Kidney tubule cell (primary cell): Measurements from ENCODE around the gene PSMD13.

Experiments used
- DNase-seq: peaks from one replicate; pipeline ENCODE4 v3.0.0-alpha.2; 2018; ENCODE audit warnings: low spot score

PSMD13 gene

DNA sequence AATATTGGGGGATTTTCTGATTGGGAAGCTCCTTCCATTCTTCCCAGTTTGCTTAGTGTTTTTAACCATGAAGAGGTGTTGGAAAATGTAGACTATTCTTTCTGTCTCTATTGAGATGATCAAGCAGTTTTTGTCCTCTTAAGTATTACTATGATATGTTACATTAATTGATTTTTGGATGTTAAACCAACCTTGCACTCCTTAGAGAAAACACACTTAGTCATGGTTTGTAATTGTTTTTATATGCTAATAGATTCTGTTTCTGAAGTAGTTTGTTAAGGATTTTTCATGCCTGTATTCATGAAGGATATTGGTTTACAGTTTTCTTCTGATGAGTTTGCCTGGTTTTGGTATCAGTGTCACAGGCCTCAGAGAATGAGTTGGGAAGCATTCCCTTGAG lies 39.4 kb downstream of the PSMD13 start:
- DNase-seq, result no peak

DNA sequence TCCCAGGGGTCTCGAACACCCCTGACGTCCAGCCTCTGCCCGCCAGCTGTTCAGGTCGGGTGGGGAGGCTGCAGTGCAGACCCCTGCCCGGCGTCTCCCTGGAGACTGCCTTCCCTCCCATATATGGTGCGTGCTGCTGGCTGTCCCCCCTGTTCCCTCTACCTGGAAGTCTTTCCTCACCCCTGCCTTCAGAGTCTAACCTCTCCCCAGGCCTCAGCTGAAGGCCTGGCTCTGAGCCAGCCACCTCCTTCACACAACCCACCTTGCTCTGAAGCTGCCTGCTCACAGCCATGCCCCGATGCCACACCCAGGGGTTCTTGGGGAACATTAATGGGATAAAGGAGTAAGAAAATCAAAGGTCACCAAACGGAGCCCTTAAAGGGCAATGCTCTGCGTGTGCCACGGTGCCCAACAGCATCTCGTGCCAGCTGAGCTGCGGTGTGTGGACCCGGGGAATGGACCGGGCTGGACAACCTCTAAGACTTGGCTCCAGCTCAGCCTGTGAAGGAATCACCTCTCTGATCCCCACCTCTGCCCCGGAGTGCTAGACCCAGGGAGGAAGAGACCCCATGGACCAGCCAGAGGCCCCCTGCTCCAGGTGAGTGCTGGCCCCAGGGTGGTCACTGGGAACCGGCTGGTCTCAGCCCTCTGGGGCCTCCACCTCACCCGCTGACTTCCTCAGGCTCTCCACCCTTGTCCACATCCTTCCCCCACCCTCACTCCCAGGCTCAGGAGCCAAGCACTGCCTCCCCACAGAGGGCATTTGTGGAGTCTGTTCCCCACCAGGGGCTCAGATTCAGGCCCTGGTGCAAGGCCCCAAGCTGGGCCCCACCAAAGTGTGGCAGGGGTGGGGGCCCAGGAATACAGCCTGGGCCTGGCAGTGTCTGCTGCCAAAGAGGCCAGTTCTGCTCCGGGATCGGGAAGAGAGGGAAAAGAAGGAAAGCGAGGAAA lies 41.5 kb downstream of the PSMD13 start, which contains the start of gene NLRP6:
Gene NLRP6, plus strand, starts transcription at position 407 of the 951 bp plus-strand sequence. Its CDS starts 163 bp downstream, at position 570.
- DNase-seq, result no peak

DNA sequence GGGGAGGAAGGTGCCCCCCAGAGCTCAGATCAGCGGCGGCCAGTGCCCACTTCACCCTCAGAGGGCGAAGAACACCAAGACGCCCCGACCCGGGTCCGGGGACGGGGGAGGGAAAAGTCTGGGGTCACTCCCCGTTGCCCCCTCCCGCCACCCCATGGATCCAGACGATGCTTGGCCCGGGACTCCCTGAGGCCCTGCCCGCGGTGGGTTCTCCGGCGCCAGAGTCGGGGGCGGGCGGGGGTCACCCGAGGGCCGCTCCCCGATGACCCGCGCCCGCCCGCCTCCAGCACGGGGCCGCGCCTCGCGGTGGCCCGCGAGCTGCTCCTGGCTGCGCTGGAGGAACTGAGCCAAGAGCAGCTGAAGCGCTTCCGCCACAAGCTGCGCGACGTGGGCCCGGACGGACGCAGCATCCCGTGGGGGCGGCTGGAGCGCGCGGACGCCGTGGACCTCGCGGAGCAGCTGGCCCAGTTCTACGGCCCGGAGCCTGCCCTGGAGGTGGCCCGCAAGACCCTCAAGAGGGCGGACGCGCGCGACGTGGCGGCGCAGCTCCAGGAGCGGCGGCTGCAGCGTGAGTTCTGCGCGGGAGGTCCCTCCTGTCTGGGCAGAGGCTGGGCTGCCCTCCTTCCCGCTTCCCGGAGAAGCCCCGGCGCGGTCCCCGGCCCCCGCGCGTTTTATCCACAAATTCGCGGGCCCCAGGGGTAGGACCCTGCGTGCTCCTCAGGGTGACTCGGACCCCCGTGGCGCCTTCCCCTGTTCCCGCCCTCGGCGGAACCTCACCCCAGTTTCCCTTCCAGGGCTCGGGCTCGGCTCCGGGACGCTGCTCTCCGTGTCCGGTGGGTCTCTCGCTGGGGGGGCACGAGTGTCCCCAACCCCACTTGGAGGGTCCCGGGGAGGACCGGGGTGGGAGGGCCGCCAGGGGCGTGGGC lies 42.5 kb downstream of the PSMD13 start:
- DNase-seq, result no peak

DNA sequence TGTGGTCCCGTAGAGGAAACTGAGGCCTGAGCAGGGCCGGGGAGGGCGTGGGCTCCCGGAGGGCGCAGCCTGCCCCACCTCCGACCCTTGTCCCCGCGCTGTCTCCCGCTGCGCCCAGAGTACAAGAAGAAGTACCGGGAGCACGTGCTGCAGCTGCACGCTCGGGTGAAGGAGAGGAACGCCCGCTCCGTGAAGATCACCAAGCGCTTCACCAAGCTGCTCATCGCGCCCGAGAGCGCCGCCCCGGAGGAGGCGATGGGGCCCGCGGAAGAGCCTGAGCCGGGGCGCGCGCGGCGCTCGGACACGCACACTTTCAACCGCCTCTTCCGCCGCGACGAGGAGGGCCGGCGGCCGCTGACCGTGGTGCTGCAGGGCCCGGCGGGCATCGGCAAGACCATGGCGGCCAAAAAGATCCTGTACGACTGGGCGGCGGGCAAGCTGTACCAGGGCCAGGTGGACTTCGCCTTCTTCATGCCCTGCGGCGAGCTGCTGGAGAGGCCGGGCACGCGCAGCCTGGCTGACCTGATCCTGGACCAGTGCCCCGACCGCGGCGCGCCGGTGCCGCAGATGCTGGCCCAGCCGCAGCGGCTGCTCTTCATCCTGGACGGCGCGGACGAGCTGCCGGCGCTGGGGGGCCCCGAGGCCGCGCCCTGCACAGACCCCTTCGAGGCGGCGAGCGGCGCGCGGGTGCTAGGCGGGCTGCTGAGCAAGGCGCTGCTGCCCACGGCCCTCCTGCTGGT lies 43.4 kb downstream of the PSMD13 start:
- peak; percentile 48 for DNase-seq

DNA sequence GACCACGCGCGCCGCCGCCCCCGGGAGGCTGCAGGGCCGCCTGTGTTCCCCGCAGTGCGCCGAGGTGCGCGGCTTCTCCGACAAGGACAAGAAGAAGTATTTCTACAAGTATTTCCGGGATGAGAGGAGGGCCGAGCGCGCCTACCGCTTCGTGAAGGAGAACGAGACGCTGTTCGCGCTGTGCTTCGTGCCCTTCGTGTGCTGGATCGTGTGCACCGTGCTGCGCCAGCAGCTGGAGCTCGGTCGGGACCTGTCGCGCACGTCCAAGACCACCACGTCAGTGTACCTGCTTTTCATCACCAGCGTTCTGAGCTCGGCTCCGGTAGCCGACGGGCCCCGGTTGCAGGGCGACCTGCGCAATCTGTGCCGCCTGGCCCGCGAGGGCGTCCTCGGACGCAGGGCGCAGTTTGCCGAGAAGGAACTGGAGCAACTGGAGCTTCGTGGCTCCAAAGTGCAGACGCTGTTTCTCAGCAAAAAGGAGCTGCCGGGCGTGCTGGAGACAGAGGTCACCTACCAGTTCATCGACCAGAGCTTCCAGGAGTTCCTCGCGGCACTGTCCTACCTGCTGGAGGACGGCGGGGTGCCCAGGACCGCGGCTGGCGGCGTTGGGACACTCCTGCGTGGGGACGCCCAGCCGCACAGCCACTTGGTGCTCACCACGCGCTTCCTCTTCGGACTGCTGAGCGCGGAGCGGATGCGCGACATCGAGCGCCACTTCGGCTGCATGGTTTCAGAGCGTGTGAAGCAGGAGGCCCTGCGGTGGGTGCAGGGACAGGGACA lies 44.1 kb downstream of the PSMD13 start:
- DNase-seq, result no peak

DNA sequence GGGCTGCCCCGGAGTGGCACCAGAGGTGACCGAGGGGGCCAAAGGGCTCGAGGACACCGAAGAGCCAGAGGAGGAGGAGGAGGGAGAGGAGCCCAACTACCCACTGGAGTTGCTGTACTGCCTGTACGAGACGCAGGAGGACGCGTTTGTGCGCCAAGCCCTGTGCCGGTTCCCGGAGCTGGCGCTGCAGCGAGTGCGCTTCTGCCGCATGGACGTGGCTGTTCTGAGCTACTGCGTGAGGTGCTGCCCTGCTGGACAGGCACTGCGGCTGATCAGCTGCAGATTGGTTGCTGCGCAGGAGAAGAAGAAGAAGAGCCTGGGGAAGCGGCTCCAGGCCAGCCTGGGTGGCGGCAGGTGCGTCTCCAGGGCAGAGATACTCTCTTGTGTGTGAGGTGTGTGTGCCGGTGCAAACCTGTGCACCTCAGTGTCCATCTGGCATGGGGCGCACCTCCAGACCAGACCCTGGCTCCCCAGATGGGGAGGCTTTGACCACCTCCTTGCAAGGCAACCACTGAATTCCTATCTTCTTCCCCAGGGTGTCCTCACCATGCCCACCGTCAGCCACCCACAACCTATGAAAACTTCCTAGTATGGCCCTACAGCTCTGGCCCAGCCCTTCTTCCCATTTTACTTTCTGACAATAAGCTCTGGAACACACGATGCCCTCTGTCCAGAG lies 44.8 kb downstream of the PSMD13 start:
- no peak for DNase-seq

DNA sequence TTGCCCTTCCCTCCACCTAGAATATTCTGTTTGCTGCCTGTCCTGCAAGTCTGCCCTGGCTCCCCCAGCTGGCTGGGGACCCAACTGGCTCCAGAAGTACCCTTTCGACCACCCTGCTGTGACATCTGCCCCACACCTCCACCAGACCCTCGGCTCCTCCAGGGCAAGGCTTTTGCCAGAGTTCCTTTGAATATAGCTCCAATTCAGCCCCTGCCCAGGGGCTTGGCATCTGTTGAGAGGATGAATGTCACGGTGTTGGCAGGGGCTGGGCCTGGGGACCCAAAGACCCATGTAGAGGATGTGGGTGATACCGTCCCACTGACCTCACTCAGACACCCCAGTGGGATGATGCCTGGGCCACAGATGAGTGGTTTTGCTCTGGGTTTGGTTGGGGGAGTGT lies 45.4 kb downstream of the PSMD13 start:
- no peak for DNase-seq

DNA sequence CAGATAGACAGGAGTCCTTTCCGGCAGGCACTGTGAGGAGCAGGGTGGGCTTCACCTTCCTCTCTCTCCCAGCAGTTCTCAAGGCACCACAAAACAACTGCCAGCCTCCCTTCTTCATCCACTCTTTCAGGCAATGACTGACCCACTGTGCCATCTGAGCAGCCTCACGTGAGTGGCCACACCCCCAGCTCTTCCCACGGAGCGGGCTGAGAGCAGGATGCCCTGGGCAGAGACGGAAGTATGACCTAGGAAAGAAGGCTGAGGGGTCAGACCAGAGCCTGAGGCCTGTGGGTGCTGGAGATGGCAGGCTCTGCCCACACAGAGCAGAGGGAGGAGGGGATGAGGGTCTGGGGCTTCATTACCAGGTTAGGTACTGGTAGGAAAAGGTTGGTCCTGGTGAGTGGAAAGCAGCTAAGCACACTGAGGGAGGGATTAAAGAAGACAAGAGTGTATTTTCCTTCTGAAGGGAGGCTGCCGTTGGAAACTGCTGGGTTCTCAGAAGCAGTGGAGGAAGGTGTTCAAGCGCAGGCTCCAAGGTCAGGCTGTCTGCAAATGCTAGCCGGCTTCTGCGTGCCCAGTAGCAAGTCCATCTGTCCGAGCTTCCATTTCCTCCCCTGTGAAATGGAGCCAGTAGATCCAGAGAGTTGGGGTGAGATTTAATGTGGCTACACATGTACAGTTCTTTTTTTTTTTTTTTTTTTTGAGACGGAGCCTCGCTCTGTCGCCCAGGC lies 46.0 kb downstream of the PSMD13 start:
- no peak for DNase-seq

DNA sequence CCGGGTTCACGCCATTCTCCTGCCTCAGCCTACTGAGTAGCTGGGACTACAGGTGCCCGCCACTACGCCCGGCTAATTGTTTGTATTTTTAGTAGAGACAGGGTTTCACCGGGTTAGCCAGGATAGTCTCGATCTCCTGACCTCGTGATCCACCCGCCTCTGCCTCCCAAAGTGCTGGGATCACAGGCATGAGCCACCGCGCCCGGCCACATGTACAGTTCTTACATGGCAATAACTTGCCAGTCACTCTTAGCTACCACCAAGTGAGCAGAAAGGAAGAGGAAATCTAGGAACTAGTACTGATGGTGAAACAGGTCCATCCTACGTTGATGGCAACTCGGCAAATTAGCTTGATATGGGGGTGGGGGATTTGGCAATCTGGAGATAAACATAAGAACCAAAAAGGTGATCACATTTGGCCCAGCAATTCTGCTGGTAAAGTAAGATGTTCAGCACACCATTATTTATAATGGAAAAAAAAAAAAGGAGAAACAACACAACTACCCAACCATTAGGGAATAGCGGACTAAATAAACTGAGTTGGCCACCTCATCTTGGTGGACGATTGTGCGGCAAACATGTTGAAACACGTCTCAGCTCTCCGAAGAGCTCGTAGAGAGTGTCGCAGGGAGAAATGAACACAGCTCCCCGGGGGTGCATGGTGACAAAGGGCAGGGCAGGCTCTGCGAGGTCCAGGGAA lies 46.8 kb downstream of the PSMD13 start:
- no peak for DNase-seq

DNA sequence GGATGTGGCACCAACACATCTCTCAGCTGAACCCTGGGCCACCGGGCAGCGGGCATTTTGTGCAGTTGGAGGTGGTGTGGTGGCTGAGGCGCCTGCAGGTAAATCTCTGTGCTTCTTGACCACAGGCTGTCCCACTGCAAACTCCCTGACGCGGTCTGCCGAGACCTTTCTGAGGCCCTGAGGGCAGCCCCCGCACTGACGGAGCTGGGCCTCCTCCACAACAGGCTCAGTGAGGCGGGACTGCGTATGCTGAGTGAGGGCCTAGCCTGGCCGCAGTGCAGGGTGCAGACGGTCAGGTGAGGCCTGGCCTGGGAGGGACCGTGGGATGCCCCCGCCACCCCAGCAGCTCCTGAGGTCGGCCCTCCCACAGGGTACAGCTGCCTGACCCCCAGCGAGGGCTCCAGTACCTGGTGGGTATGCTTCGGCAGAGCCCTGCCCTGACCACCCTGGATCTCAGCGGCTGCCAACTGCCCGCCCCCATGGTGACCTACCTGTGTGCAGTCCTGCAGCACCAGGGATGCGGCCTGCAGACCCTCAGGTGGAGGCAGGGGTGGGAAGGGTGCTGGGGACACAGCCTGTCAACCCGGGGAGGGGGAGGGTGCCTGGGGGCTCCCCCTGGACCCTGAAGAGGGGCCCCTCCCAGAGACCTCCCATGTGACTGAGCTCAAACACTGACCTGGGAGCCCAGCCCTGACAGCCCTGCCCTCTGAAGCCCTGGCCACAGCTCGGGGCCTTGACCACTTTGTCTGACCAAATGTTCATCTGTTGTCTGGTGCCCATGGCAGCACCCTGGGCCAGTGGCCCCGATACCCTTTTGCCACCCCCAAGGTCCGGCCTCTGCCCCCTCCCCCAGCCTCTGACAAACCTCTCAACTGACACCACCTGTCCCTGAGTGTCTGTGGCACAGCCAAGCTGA lies 47.6 kb downstream of the PSMD13 start:
- DNase-seq, result no peak

DNA sequence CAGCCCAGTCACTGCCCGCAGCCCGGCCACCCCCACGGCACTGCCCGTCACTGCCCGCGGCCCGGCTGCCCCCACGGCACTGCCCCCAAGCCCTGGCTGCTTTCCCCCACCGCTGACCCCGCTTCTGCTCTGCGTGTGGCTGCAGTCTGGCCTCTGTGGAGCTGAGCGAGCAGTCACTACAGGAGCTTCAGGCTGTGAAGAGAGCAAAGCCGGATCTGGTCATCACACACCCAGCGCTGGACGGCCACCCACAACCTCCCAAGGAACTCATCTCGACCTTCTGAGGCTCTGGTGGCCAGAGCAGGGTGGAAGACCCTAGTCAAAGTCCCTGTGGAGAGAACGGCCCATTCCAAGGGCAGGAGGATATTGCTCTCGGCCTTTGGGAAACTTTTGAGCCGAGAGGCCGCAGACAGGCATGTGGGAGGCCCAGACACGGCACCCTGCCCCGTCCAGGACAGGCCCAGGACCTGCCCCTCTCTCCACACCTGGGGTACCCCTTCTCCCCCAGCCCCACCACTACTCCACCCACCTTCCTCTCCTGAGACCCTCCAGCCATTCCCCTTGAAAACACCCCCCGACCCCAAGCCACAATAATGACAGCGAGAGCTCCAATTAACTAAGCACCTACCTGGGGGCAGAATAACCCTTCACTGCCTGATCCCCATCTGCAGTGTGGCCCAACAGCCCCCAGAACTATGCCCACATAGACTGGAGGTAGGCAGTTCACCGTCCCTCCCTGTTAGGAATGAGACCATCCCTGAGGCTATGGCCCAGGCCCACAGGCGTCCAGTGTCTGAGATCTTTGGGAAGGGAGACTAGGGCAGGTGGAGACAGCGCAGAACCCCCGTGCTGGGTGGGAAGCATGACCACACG lies 48.5 kb downstream of the PSMD13 start:
- no peak for DNase-seq

DNA sequence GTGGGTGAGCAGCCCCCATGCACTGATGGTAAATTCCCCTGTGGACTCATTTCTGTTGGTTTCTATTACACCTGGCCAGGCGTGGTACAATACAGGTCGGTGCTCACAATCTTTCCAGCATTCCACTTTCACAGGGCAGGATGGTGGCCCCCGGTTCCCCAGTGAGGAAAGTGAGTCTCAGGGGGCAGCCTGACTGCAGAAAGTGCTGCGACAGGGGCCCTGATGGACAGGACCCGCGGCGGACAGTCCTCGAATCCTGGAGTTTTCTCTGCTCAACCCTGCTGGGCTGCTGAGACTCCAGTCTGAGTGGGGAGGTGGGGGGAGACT lies 49.1 kb downstream of the PSMD13 start:
- DNase-seq, result no peak

DNA sequence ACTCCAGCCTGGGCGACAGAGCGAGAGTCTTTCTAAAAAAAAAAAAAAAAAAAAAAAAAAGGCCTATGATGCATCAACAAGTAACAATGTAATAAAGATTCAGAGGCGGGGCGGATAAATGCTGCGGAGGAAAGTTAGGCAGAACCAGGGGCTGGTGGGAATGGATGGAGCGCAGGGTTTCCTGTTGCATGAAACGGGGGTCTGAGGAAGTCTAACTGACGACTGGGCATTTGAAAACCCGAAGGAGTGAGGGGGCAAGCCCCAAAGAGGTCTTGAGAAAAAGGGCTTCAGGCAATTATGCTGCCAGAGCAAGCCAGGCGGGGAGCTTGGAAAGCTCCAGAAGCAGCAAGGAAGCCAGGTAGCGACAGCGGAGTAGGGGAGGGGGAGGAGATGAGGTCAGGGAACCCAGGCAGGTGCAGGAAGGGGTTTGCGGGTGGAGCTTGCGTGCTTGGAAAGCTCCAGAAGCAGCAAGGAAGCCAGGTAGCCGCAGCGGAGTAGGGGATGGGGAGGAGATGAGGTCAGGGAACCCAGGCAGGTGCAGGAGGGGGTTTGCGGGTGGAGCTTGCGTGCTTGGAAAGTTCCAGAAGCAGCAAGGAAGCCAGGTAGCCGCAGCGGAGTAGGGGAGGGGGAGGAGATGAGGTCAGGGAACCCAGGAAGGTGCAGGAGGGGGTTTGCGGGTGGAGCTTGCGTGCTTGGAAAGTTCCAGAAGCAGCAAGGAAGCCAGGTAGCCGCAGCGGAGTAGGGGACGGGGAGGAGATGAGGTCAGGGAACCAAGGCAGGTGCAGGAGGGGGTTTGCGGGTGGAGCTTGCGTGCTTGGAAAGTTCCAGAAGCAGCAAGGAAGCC lies 50.4 kb downstream of the PSMD13 start:
- DNase-seq, result peak; percentile 17

DNA sequence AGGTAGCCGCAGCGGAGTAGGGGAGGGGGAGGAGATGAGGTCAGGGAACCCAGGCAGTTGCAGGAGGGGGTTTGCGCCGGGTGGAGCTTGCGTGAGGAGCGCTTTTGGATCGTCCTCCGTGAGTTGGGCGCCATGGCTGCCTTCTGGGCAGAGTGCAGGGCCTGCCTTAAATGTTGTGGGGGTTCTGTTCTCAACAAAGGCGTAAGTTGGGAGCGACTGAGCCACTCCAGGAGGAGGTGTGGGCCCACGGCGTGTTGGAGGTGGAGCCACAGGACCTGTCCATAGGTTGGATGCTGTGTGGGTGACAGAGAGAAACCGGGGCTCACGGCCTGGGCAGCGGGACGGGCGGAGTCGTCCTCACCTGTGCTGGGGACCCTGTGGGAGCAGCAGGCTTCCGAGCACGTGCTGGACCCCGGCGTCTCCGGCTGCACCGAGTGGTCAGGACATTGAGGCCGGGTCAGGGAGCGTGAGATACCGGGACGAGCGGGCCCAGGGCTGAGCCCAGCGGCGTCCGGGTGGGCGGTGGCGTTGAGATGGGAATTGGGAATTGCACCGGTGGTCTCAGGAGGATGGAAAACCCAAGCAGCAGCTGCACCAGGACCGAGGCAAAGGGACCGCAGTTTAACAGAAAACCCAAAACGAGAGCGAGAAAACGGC lies 51.2 kb downstream of the PSMD13 start:
- DNase-seq, result peak; percentile 11

DNA sequence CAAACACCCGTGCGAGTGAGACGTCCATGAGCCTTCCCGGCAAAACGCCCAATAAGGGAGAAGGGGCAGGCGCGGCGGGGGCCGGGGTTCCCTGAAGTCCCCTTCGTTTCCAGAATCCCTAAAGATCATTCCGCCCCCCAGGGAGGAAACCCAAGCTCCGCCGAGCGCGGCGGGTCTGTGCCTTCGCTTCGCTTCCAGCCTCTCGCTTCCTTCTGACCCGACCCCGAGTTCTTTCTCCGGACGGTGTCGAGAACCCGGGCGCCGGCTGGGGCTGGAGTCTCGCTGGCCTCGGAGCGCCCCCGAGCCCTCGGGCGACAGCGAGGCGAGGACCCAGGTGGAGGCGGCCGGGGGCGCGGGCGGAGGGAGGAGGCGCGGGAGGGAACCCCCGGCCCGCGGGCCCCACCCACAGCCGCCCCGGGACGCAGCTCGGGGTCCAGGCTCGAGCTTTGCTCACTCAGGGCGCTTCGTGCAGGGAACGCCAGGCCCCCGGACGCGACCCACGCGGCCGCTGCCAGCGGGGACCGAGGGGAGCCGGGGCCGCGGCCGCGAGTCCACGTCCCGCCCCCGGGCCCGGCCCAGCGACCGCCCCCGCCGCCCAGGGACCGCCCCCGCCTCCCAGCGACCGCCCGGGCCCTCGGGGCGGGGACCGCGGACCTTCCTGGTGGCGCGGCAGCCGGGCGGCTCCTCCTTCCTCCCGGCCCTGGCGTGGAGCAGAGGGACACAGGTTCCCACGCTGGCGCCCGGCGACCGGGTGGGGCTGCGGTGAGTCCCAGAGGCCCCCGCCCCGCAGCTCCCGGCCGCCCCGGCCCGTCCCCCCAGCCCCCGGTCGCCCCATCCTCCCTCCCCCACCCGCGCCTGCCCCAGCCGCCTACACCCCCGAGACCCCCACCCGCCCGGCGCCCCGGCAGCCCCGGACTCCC lies 52.0 kb downstream of the PSMD13 start, which contains the start of gene PGGHG:
Gene PGGHG, plus strand, starts transcription at position 649 of the 920 bp plus-strand sequence. CDS start 691 bp downstream, outside the sequence.
- DNase-seq, result peak; percentile 61
